Type B pancreatic cell (in vitro differentiated cells): Measurements from ENCODE around the gene COL4A2. TPM values are rescaled to one million over a fixed set of nuclear protein-coding genes. Genes with fewer than 3 reads are reported as not detected.

Source experiments
- DNase-seq: peaks from one replicate; pipeline ENCODE4 v3.0.0; 2021; ENCODE audit warnings: mixed read lengths; ENCODE audit not compliant: unreplicated experiment; ENCODE audit errors: extremely low spot score
- H3K27ac Mint-ChIP-seq: 2 replicates; pipeline ENCODE4 v1.8.0; 2021; ENCODE audit warnings: mild to moderate bottlenecking, mixed read lengths
- H3K27me3 Mint-ChIP-seq: 2 replicates; pipeline ENCODE4 v1.8.0; 2021; ENCODE audit warnings: mixed read lengths
- H3K36me3 Mint-ChIP-seq: 2 replicates; pipeline ENCODE4 v1.8.0; 2021; ENCODE audit warnings: mixed read lengths
- H3K4me1 Mint-ChIP-seq: one replicate; pipeline ENCODE4 v1.8.0; 2021; ENCODE audit warnings: mixed read lengths; ENCODE audit not compliant: unreplicated experiment
- H3K4me3 Mint-ChIP-seq: 2 replicates; pipeline ENCODE4 v1.8.0; 2021; ENCODE audit warnings: mild to moderate bottlenecking, mixed read lengths
- H3K9me3 Mint-ChIP-seq: 2 replicates; pipeline ENCODE4 v1.8.0; 2021; ENCODE audit warnings: mixed read lengths
- CTCF ChIP-seq: fragments of 200-600 bp; sonication (generic); conservative IDR thresholded peaks from 2 replicates; pipeline ENCODE4 v1.5.0; 2021; ENCODE audit warnings: antibody characterized with exemption, mild to moderate bottlenecking
- total RNA-seq: library from RNA; stranded (reverse); gene quantifications from 2 replicates; pipeline ENCODE4 v1.2.1, GENCODE V29; 2021; ENCODE audit warnings: low replicate concordance

COL4A2 gene
- total RNA-seq, 1 donor from 2014 or later = 145 TPM

- H3K27me3 Mint-ChIP-seq = no peaks in the 10 kb centered on the region
- no peak for DNase-seq
- H3K9me3 Mint-ChIP-seq = no peaks in the 10 kb centered on the region
- H3K4me3 Mint-ChIP-seq = no peak overlapping the region
- H3K27ac Mint-ChIP-seq = no peak overlapping the region
- TF ChIP-seq CTCF = no peak
- H3K36me3 Mint-ChIP-seq = peaks cover 3% of the 10 kb centered on the region
- no peaks in the 10 kb centered on the region for H3K4me1 Mint-ChIP-seq
Observed at GRCh38 chr13:110518226-110518525, 211.1 kb downstream of the COL4A2 start.

GRCh38 chr13:110518571-110518970 lies 211.5 kb downstream of the COL4A2 start:
- Mint-ChIP-seq H3K4me1 (no peaks in the 10 kb centered on the region), H3K4me3 (no peak overlapping the region), H3K9me3 (no peaks in the 10 kb centered on the region), H3K27ac (no peak overlapping the region), H3K27me3 (no peaks in the 10 kb centered on the region), H3K36me3 (peaks cover 3% of the 10 kb centered on the region)
- no peak for TF ChIP-seq CTCF
- no peak for DNase-seq

- Mint-ChIP-seq H3K36me3 (peaks cover 3% of the 10 kb centered on the region), H3K27ac (no peak overlapping the region), H3K4me3 (no peak overlapping the region), H3K4me1 (no peaks in the 10 kb centered on the region), H3K9me3 (no peaks in the 10 kb centered on the region), H3K27me3 (no peaks in the 10 kb centered on the region)
- TF ChIP-seq CTCF = no peak
- DNase-seq = no peak
Observed at GRCh38 chr13:110519046-110519445, 212.0 kb downstream of the COL4A2 start.

- H3K4me1 Mint-ChIP-seq = no peaks in the 10 kb centered on the region
- no peaks in the 10 kb centered on the region for H3K27me3 Mint-ChIP-seq
- no peaks in the 10 kb centered on the region for H3K36me3 Mint-ChIP-seq
- no peak for DNase-seq
- H3K4me3 Mint-ChIP-seq = no peak overlapping the region
- no peaks in the 10 kb centered on the region for H3K9me3 Mint-ChIP-seq
- H3K27ac Mint-ChIP-seq = no peak overlapping the region
- TF ChIP-seq CTCF = no peak
Observed at GRCh38 chr13:110519506-110519905, 212.4 kb downstream of the COL4A2 start.

GRCh38 chr13:110520431-110521295 lies 213.6 kb downstream of the COL4A2 start:
- Mint-ChIP-seq H3K27me3 (no peaks in the 10 kb centered on the region), H3K36me3 (no peaks in the 10 kb centered on the region), H3K27ac (no peak overlapping the region), H3K4me1 (peaks cover 9% of the 10 kb centered on the region), H3K4me3 (no peak overlapping the region), H3K9me3 (no peaks in the 10 kb centered on the region)
- DNase-seq = no peak
- TF ChIP-seq CTCF = no peak

- peaks cover 9% of the 10 kb centered on the region for H3K4me1 Mint-ChIP-seq
- no peak overlapping the region for H3K4me3 Mint-ChIP-seq
- no peaks in the 10 kb centered on the region for H3K36me3 Mint-ChIP-seq
- H3K27ac Mint-ChIP-seq = no peak overlapping the region
- DNase-seq = no peak
- TF ChIP-seq CTCF = no peak
- no peaks in the 10 kb centered on the region for H3K27me3 Mint-ChIP-seq
- H3K9me3 Mint-ChIP-seq = no peaks in the 10 kb centered on the region
Observed at GRCh38 chr13:110521296-110521680, 214.2 kb downstream of the COL4A2 start.
